Stimulated activated naive B cell treated with anti-CD40 and anti-IgM and Interleukin-4, amounts not matched to agents 10 μg/mL and 1 μg/mL and 100 μg/mL, for 72 hours (primary cell): ENCODE data around the gene LRRN2.
"Not testable (repeated sequence)": the region's sequence is repeated elsewhere in the genome, so short reads cannot be mapped to it uniquely, and the experiment has no call there.

Experiments used
- ATAC-seq, 2 donors: fragments of 150-1000 bp; cut with Tn5 transposase; replicated peaks; 2 replicates each; pipeline ENCODE4 v1.10.0; 2021; ENCODE audit warnings: moderate library complexity in 1 of 2
- DNase-seq: peaks from one replicate; pipeline ENCODE4 v3.0.0; 2021
- H3K27ac Mint-ChIP-seq: one replicate; pipeline ENCODE4 v1.8.0; 2022; ENCODE audit warnings: mild to moderate bottlenecking, mixed read lengths
- H3K27me3 Mint-ChIP-seq, 2 donors: one replicate each; pipeline ENCODE4 v1.8.0; 2022; ENCODE audit warnings: mixed read lengths in 2 of 2
- H3K36me3 Mint-ChIP-seq, 2 donors: one replicate each; pipeline ENCODE4 v1.8.0; 2022; ENCODE audit warnings: mixed read lengths in 2 of 2, mild to moderate bottlenecking in 1 of 2
- H3K4me1 Mint-ChIP-seq, 2 donors: one replicate each; pipeline ENCODE4 v1.8.0; 2022; ENCODE audit warnings: mixed read lengths in 2 of 2, mild to moderate bottlenecking in 1 of 2
- H3K4me3 Mint-ChIP-seq, 2 donors: one replicate each; pipeline ENCODE4 v1.8.0; 2022; ENCODE audit warnings: mild to moderate bottlenecking in 2 of 2, mixed read lengths in 2 of 2, moderate library complexity in 1 of 2
- H3K9me3 Mint-ChIP-seq, 2 donors: one replicate each; pipeline ENCODE4 v1.8.0; 2022; ENCODE audit warnings: mixed read lengths in 2 of 2, mild to moderate bottlenecking in 1 of 2

LRRN2 gene

DNA sequence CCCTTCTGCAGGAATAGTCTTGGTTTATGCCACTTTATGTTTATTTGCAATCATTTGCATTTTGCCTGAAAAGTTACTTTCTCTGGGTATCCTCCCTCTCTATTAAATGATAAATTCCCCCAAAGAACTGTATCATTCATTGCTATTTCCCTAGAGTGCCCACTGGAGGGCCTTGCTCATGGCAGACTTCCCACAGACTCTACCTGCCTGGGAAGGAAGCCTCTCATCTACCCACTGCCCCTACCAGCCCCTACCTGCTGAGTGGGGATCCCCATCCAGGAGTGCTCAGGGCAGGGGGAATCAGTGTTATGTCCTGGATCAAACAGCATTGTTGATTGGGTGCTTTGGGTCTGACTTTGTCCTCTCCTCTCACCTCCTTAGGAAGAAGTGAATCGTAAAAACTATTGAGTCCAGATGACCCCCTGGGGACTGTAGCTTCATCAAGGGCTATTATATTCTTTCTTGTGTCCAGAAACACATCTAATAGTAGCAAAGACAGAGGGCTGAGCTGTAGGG lies 6.8 kb upstream of the LRRN2 start:
- Mint-ChIP-seq H3K27me3 (peaks cover 24 to 38% of the 10 kb centered on the region in 2 donors), H3K27ac (no peak overlapping the region), H3K4me3 (no peak overlapping the region), H3K4me1 (no peaks in the 10 kb centered on the region), H3K9me3 (no peaks in the 10 kb centered on the region), H3K36me3 (no peaks in the 10 kb centered on the region)
- DNase-seq (no peak), ATAC-seq (no peak)

DNA sequence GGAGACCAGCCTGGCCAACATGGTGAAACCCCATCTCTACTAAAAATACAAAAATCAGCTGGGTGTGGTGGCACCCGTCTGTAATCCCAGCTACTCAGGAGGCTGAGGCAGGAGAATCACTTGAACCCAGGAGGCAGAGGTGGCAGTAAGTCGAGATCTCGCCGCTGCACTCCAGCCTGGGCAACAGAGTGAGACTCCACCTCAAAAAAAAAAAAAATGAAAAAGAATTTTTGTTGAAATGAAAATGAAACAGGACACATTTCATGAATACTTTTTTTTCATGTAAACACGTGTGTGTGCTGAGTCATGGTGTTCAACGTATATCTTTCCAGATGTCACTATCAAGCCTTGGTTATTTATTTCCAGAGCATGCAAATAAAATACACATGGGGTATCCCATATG lies 5.8 kb upstream of the LRRN2 start:
- ATAC-seq = peak in 1 of 2 donors; percentile 23
- H3K27me3 Mint-ChIP-seq = peaks cover 34 to 44% of the 10 kb centered on the region in 2 donors
- not testable (repeated sequence) for H3K4me1 Mint-ChIP-seq, H3K27ac Mint-ChIP-seq, H3K4me3 Mint-ChIP-seq, DNase-seq, H3K36me3 Mint-ChIP-seq, H3K9me3 Mint-ChIP-seq

DNA sequence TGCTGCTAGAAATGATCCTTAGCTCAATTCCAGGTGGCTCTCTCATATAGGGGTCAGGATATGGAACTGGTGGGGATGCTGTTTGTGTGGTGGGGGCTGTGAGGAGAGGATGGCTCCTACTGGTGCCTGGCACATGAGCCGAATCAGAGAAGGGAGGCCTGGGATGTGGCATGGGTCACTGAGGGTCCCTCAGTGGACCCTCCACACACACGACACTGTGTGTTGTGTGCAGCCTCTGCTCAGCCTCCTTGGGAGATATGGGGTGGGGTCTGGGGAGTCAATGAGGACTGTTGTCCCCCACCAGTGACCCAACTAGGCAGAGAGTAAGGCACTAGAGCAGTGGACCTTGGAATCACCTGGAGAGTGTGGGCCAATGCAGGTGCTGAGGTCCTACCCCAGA lies 3.2 kb upstream of the LRRN2 start:
- H3K36me3 Mint-ChIP-seq = no peaks in the 10 kb centered on the region
- no peak overlapping the region for H3K4me3 Mint-ChIP-seq
- DNase-seq (no peak), ATAC-seq (no peak)
- H3K27ac Mint-ChIP-seq = no peak overlapping the region
- H3K27me3 Mint-ChIP-seq = peaks cover 41 to 49% of the 10 kb centered on the region in 2 donors
- peaks cover 11 to 19% of the 10 kb centered on the region in 2 donors for H3K4me1 Mint-ChIP-seq
- no peaks in the 10 kb centered on the region for H3K9me3 Mint-ChIP-seq

DNA sequence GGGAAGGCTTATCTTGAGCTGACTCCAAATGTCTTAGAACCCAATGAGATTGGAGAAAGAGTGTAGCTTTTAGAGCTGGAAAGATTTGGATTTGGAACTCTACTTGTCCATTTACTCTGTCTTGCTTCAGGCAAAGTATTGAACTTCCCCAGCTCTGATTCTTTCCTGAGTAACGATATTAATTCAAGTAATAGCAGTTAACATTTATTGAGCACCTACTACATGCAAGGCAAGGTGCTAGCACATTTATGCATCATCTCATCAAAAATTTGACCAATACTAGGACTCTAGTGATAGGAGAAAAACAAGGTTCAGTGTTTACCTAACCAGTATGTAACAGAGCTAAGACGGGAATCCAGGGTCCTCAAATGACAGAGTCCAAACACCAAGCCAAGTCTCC lies 2.5 kb upstream of the LRRN2 start:
- H3K27me3 Mint-ChIP-seq = peaks cover 45 to 48% of the 10 kb centered on the region in 2 donors

DNA sequence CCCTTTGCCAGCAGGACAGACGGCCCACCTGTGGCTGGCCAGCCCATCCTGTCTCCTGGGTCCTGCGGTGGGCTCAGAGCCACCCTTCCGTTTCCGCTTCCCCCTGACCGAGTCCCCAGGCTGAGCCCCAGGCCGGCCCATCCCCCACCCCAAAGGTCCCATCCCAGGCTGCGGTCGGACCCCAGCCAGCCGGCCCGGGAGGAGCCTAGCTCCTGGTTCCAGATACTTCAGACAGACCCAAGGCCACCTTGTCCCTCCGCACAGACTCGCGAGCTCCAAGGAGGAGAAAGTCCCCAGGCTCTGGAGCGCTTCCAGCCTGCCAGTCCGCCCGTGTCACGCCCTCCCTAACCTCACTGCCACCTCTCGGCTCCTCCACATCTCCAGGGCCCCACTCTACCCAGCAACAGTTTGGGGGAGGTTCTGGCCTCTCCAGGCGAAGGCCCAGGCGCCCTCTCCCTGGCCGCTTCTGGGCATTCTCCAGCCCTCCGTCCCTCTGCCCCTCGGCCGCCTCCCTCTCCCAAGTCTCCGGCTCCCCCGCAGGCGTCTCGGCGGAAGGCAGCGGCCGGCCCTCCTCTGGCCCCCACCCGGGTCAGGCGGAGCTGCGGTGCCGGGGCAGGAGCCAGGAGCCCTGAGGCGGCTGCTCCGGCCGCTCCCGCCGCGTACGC lies 835 bp downstream of the LRRN2 start:
- H3K9me3 Mint-ChIP-seq = no peaks in the 10 kb centered on the region
- H3K4me1 Mint-ChIP-seq = peaks cover 14 to 19% of the 10 kb centered on the region in 2 donors
- H3K4me3 Mint-ChIP-seq = peak overlapping the region; percentile 69 to 78
- H3K27ac Mint-ChIP-seq = no peak overlapping the region
- ATAC-seq (peak; percentile 66 to 76), DNase-seq (no peak)
- H3K36me3 Mint-ChIP-seq = no peaks in the 10 kb centered on the region
- H3K27me3 Mint-ChIP-seq = peaks cover 48 to 58% of the 10 kb centered on the region in 2 donors

More for the DNA sequence above, 2.5 kb upstream of the LRRN2 start:
- DNase-seq (no peak), ATAC-seq (no peak)
- Mint-ChIP-seq H3K9me3 (no peaks in the 10 kb centered on the region), H3K36me3 (no peaks in the 10 kb centered on the region), H3K4me1 (peaks cover 14 to 19% of the 10 kb centered on the region in 2 donors), H3K4me3 (no peak overlapping the region), H3K27ac (no peak overlapping the region)

DNA sequence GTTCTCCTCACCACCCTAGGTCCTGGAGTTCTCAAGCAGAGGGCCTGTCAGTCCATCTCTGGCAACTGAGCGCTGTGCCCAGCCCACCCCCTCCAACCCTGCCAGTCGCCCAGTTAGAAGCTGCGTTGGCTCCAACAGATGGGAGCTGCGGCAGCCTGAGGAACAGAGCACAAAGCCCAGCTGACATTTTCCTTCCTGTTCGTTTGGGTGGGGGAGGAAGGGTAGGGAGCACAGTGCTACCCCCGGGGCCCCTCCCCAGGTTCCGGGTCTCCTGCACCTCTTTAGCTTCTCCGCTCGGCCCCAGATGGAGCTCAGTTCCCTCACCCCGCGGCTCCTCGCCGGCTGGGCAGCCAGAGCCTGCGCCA lies 1.4 kb downstream of the LRRN2 start:
- peak overlapping the region; percentile 69 to 78 for H3K4me3 Mint-ChIP-seq
- peak in 1 of 2 donors; percentile 18 for ATAC-seq
- H3K36me3 Mint-ChIP-seq = no peaks in the 10 kb centered on the region
- DNase-seq = no peak
- H3K9me3 Mint-ChIP-seq = no peaks in the 10 kb centered on the region
- H3K27me3 Mint-ChIP-seq = peaks cover 49 to 58% of the 10 kb centered on the region in 2 donors
- H3K4me1 Mint-ChIP-seq = peaks cover 14 to 19% of the 10 kb centered on the region in 2 donors
- no peak overlapping the region for H3K27ac Mint-ChIP-seq

DNA sequence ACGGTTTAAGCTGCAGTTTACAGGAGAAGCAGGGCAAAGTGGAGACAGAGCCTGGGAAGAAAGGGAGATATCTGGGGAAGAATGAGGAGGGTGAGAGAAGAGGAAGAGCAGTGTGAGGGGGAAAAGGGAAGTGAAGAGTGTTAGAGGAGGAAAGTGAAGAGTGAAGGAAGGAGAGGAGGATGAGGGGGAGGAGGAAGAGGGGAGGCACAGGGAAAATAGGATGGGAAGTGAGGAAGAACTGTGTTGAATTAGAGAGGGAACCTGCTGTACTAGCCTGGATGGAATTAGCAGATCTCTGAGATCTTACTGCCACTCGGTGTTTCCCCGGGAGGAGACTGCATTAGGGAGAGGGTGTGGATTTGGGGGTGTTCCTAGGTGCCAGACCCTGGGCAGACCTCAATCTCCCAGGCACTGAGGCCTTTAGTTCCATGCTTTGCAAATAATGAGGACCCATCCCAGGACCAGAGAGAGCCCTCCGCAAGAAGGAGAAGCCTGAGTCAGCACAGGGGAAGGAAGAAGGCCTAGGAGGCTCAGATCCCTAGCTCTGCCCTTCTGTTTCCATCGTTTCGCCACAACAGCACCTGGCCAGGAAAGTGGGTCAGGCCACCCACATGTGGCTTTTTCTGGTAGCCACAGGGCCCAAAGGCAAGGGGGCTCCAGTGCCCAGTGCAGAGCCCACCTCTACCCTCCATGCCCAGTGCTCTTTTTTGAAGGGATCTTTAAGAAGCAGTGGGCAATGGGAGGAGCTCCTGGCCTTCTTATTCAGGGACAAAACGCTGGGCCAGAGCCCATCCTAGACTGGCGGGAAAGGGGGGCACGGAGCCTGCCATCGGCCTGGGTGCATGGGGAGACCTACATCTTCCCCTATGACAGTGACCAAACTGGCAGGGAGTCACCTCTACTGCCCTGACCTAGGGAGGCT lies 2.0 kb downstream of the LRRN2 start:
- H3K27me3 Mint-ChIP-seq = peaks cover 48 to 56% of the 10 kb centered on the region in 2 donors

DNA sequence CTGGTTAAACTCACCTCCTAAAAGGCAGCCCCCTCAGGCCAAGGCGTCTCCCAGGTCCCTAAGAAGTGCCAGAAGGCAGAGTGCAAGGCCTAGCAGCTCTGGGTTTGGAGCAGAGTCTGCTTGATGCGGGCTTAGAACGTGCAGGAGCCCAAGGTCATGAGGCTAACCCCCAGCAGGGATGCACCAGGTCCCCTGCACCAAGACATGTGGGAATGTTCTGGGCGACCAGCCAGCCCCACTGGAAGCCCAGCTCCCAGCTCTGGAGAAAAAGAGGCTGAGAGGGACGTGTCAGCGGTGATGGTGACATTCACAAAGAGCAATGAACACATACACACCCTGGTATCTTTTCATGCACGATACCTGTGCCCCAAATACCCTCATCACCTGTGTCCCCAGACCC lies 5.1 kb downstream of the LRRN2 start:
- H3K4me3 Mint-ChIP-seq = no peak overlapping the region
- ATAC-seq (no peak), DNase-seq (no peak)
- no peaks in the 10 kb centered on the region for H3K9me3 Mint-ChIP-seq
- H3K36me3 Mint-ChIP-seq = no peaks in the 10 kb centered on the region
- no peak overlapping the region for H3K27ac Mint-ChIP-seq
- H3K4me1 Mint-ChIP-seq = peaks cover 9 to 13% of the 10 kb centered on the region in 2 donors
- H3K27me3 Mint-ChIP-seq = peaks cover 41 to 53% of the 10 kb centered on the region in 2 donors

More for the DNA sequence above, 2.0 kb downstream of the LRRN2 start:
- no peaks in the 10 kb centered on the region for H3K36me3 Mint-ChIP-seq
- H3K27ac Mint-ChIP-seq = no peak overlapping the region
- ATAC-seq (no peak), DNase-seq (no peak)
- peaks cover 14 to 19% of the 10 kb centered on the region in 2 donors for H3K4me1 Mint-ChIP-seq
- H3K4me3 Mint-ChIP-seq = no peak overlapping the region
- no peaks in the 10 kb centered on the region for H3K9me3 Mint-ChIP-seq

DNA sequence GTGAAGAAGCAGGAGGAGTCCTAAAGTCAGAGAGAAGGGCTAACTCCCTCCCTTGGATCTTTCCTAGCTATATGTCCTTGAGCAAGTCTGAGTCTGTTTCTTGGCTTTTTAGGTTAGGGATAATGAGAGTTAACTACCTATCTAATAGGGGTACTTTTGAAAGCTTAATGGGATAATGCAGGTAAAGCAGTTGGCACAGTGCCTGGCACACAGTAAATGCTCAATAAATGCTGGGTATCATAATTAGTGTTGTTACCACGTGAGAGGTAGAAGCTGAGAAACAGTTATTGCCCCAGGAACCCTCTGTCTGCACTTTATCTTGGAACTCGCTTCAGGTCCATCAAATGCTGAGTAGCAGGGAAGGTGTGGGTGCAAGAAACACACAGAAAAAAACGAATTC lies 5.5 kb downstream of the LRRN2 start:
- DNase-seq = no peak
- no peak overlapping the region for H3K4me3 Mint-ChIP-seq
- H3K36me3 Mint-ChIP-seq = no peaks in the 10 kb centered on the region
- peaks cover 41 to 51% of the 10 kb centered on the region in 2 donors for H3K27me3 Mint-ChIP-seq
- H3K27ac Mint-ChIP-seq = no peak overlapping the region
- no peaks in the 10 kb centered on the region for H3K9me3 Mint-ChIP-seq
- peaks cover 9 to 12% of the 10 kb centered on the region in 2 donors for H3K4me1 Mint-ChIP-seq
- ATAC-seq = no peak

DNA sequence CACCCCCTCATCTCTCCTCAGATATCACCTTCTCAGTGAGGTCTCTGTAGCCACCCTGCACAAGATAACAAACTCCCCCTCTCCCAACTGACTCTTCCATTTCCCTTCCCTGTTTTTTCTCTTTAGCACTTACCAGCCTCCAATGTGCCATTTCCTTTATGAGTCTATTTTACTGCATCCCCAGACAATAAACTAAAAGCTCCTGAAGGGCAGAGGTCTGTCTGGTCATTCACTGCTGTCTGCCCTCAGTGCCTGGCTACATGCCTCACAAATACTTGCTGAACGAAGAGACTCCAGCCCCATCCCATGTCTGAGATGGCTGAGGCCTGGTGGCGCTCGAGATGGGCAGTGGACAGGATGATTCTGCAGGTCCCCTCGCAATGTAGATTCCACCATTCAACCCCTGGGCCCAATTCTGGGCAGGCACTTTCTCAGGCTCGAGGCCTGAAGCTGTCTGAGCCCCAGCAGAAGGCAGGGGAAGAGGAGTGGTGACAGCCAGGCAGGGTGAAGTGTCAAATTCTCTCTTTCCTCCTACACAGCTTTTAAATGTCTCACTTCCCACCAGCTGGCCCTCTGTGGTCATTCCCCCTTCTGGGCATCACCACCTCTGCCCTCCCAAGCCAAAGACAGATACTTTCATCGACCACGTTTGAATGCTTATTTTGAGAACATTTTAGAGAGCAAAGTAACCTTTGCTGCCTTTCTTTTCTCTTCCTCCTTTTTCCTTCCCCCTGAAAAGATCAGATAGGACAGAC lies 6.6 kb downstream of the LRRN2 start:
- no peaks in the 10 kb centered on the region for H3K9me3 Mint-ChIP-seq
- DNase-seq (no peak), ATAC-seq (no peak)
- peaks cover under 1 to 4% of the 10 kb centered on the region in 2 donors for H3K4me1 Mint-ChIP-seq
- peaks cover 33 to 41% of the 10 kb centered on the region in 2 donors for H3K27me3 Mint-ChIP-seq
- H3K36me3 Mint-ChIP-seq = no peaks in the 10 kb centered on the region
- H3K4me3 Mint-ChIP-seq = no peak overlapping the region
- H3K27ac Mint-ChIP-seq = no peak overlapping the region

DNA sequence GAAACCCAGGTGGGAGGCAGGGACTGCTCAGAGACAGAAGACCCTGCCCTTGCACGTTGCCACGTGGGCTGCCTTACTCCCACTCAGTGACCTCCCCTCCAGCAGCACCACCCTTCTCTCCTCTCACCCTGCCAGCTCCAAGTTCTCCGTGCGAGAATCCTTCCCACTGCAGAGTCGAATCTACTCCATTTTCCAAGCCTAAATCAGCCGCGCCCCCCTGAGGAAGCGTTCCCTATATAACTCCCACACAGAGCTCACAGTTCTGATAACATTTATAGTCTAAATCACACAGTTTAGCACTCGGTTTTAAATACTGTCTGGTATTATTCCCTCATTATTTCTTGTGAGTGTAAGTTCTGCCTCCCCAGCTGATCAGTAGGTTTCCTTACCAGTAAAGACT lies 7.7 kb downstream of the LRRN2 start:
- Mint-ChIP-seq H3K4me3 (no peak overlapping the region), H3K4me1 (no peaks in the 10 kb centered on the region), H3K27ac (no peak overlapping the region), H3K27me3 (peaks cover 26 to 34% of the 10 kb centered on the region in 2 donors), H3K36me3 (no peaks in the 10 kb centered on the region), H3K9me3 (no peaks in the 10 kb centered on the region)
- DNase-seq (no peak), ATAC-seq (no peak)

DNA sequence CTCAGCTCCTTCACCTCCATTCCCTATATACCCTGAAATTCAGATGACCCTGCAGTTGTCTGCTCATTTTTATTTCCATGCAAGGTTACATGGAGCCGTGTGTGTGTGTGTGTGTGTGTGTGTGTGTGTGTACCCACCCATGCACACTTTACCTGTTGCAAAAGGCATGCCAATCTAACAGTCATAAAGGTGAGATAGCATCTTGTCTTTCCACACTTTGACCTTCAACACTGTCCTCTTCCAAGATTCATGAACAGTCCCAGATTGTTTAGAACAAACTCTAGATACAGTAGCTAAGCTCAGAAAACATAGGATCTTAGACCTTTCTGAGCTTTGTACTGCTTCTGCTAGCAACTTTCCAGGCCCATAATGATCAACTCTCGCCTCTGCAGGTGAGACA lies 9.5 kb downstream of the LRRN2 start:
- Mint-ChIP-seq H3K9me3 (no peaks in the 10 kb centered on the region), H3K27ac (no peak overlapping the region), H3K36me3 (no peaks in the 10 kb centered on the region), H3K27me3 (peaks cover 26 to 28% of the 10 kb centered on the region in 2 donors), H3K4me1 (no peaks in the 10 kb centered on the region), H3K4me3 (no peak overlapping the region)
- no peak for DNase-seq
- no peak for ATAC-seq

DNA sequence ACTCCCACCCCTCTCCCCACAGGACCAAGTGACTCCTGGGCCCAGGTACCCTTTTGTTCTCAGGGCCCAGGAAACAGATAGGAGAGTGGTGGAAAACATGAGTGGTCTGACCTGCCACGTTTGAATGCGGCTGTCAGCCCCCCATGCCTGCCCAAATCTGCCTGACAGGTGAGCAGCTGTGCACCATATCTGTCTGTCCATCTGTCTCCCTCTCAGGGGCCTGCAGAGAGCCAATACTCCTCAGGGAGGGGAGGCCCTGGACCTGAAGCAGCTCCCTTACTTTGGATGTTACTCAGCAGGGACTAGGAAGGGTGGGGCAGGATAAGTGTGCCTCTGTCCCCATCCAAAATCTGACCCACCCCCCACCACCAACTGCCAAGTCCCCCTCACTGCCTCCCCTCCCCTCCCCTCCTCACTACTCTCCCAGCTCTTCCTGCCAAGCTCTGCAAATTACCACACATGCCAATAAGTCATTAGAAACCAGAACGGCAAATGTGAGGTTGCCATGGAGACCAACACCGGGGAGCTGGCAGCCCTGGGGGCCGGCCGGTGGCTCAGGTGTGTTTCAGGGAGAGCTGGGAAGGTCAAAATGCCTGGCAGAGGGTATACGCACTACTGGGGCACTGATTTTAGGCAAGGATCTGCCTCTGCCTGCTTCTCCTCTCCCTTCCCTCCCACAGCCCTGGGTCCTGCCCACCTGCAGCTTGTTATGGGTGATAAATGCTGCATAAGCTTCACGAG lies 11.5 kb downstream of the LRRN2 start:
- Mint-ChIP-seq H3K27me3 (peaks cover 18 to 19% of the 10 kb centered on the region in 2 donors), H3K36me3 (no peaks in the 10 kb centered on the region), H3K4me1 (no peaks in the 10 kb centered on the region), H3K27ac (no peak overlapping the region), H3K4me3 (no peak overlapping the region), H3K9me3 (no peaks in the 10 kb centered on the region)
- DNase-seq (no peak), ATAC-seq (no peak)
